SK-N-SH treated with all-trans-retinoic acid at 6 μM for 48 hours (cell line): ENCODE measurements around the gene CACNA1C.

Experiments used
- ATAC-seq: fragments of 200-7000 bp; cut with Tn5 transposase; 3 replicates; pipeline ENCODE4 v1.9.1; 2020; ENCODE audit warnings: mild to moderate bottlenecking, moderate library complexity
- BACH2 ChIP-seq: fragments of 250-450 bp; sonication (Bioruptor Pico); IDR thresholded peaks from 2 replicates; pipeline ENCODE4 v1.9.0; 2021; ENCODE audit warnings: mild to moderate bottlenecking, borderline replicate concordance
- CREB5 ChIP-seq: fragments of 250-450 bp; sonication (Bioruptor Pico); IDR thresholded peaks from 2 replicates; pipeline ENCODE4 v1.5.1; 2020; ENCODE audit warnings: low read depth, mild to moderate bottlenecking, moderate library complexity
- CSDC2 ChIP-seq: fragments of 250-450 bp; sonication (Bioruptor Pico); IDR thresholded peaks from 2 replicates; pipeline ENCODE4 v1.5.0; 2020; ENCODE audit warnings: mild to moderate bottlenecking, moderate library complexity
- ESRRG ChIP-seq: fragments of 250-450 bp; sonication (Bioruptor Pico); IDR thresholded peaks from 2 replicates; pipeline ENCODE4 v1.6.1; 2021; ENCODE audit warnings: mild to moderate bottlenecking
- GLIS3 ChIP-seq: fragments of 250-450 bp; sonication (Bioruptor Pico); IDR thresholded peaks from 2 replicates; pipeline ENCODE4 v1.5.0; 2020; ENCODE audit warnings: mild to moderate bottlenecking, moderate library complexity
- ISL1 ChIP-seq: fragments of 250-450 bp; sonication (Bioruptor Pico); IDR thresholded peaks from 2 replicates; pipeline ENCODE4 v2.1.2; 2022; ENCODE audit warnings: mild to moderate bottlenecking, moderate library complexity
- OSR1 ChIP-seq: fragments of 250-450 bp; sonication (Bioruptor Pico); IDR thresholded peaks from 2 replicates; pipeline ENCODE4 v1.8.0; 2022; ENCODE audit warnings: moderate library complexity, mild to moderate bottlenecking, inconsistent platforms
- POU6F1 ChIP-seq: fragments of 250-450 bp; sonication (Bioruptor Pico); IDR thresholded peaks from 2 replicates; pipeline ENCODE4 v1.8.0; 2021; ENCODE audit warnings: low read depth, mild to moderate bottlenecking, moderate library complexity, borderline replicate concordance
- PPARA ChIP-seq: fragments of 250-450 bp; sonication (Bioruptor Pico); IDR thresholded peaks from 2 replicates; pipeline ENCODE4 v1.5.0; 2020; ENCODE audit warnings: mild to moderate bottlenecking, borderline replicate concordance
- RARB ChIP-seq: fragments of 250-450 bp; sonication (Bioruptor Pico); IDR thresholded peaks from 2 replicates; pipeline ENCODE4 v1.8.0; 2021; ENCODE audit warnings: mild to moderate bottlenecking, moderate library complexity
- SNAI2 ChIP-seq: fragments of 250-450 bp; sonication (Bioruptor Pico); IDR thresholded peaks from 2 replicates; pipeline ENCODE4 v1.5.0; 2020; ENCODE audit warnings: mild to moderate bottlenecking, moderate library complexity
- TCF4 ChIP-seq: fragments of 250-450 bp; sonication (Bioruptor Pico); IDR thresholded peaks from 2 replicates; pipeline ENCODE4 v1.8.0; 2021; ENCODE audit warnings: mild to moderate bottlenecking, moderate library complexity, borderline replicate concordance
- TOX ChIP-seq: fragments of 250-450 bp; sonication (Bioruptor Pico); IDR thresholded peaks from 2 replicates; pipeline ENCODE4 v1.8.0; 2021; ENCODE audit warnings: mild to moderate bottlenecking, moderate library complexity, borderline replicate concordance
- ZC3H10 ChIP-seq: fragments of 250-450 bp; sonication (Bioruptor Pico); IDR thresholded peaks from 2 replicates; pipeline ENCODE4 v1.5.1; 2021; ENCODE audit warnings: mild to moderate bottlenecking, moderate library complexity
- ZFP3 ChIP-seq: fragments of 250-450 bp; sonication (Bioruptor Pico); IDR thresholded peaks from 2 replicates; pipeline ENCODE4 v1.5.0; 2020; ENCODE audit warnings: mild to moderate bottlenecking, moderate library complexity
- ZFP30 ChIP-seq: fragments of 450-650 bp; formaldehyde crosslinking; IDR thresholded peaks from 2 replicates; pipeline ENCODE4 v1.5.0; 2022; ENCODE audit warnings: mild to moderate bottlenecking, moderate library complexity
- ZNF565 ChIP-seq: fragments of 450-650 bp; formaldehyde crosslinking; conservative IDR thresholded peaks from 2 replicates; pipeline ENCODE4 v1.5.0; 2020; ENCODE audit warnings: low read depth, mild to moderate bottlenecking, moderate library complexity
- ZNF70 ChIP-seq: fragments of 450-650 bp; formaldehyde crosslinking; IDR thresholded peaks from 2 replicates; pipeline ENCODE4 v1.5.0; 2020; ENCODE audit warnings: mild to moderate bottlenecking, moderate library complexity
- ZNF8 ChIP-seq: fragments of 450-650 bp; formaldehyde crosslinking; IDR thresholded peaks from 2 replicates; pipeline ENCODE4 v1.5.0; 2020; ENCODE audit warnings: mild to moderate bottlenecking, moderate library complexity
- TF ChIP-seq, protein P1 (sequence below): fragments of 250-450 bp; sonication (Bioruptor Pico); IDR thresholded peaks from 2 replicates; pipeline ENCODE4 v1.5.0; 2020; ENCODE audit warnings: mild to moderate bottlenecking, moderate library complexity
- TF ChIP-seq, protein P2 (sequence below): fragments of 250-450 bp; sonication (Bioruptor Pico); IDR thresholded peaks from 2 replicates; pipeline ENCODE4 v1.8.0; 2020; ENCODE audit warnings: mild to moderate bottlenecking, moderate library complexity, borderline replicate concordance
- TF ChIP-seq, protein P3 (sequence below): fragments of 250-450 bp; sonication (Bioruptor Pico); IDR thresholded peaks from 2 replicates; pipeline ENCODE4 v1.5.1; 2021; ENCODE audit warnings: mild to moderate bottlenecking, moderate library complexity

CACNA1C gene

GRCh38 chr12:2363836-2364609 lies 311.2 kb downstream of the CACNA1C start:
- no peak for ATAC-seq
- TF ChIP-seq PPARA (CRISPR knock-in tag) (no peak), ISL1 (CRISPR knock-in tag) (no peak), CREB5 (CRISPR knock-in tag) (no peak), OSR1 (CRISPR knock-in tag) (no peak), ZNF8 (CRISPR knock-in tag) (no peak), ZFP30 (CRISPR knock-in tag) (no peak), ZNF70 (CRISPR knock-in tag) (no peak), TOX (CRISPR knock-in tag) (no peak), ZFP3 (CRISPR knock-in tag) (no peak), ZC3H10 (CRISPR knock-in tag) (no peak), GLIS3 (CRISPR knock-in tag) (no peak), ZNF565 (CRISPR knock-in tag) (no peak), SNAI2 (CRISPR knock-in tag) (no peak), ESRRG (CRISPR knock-in tag) (no peak), CSDC2 (CRISPR knock-in tag) (no peak), POU6F1 (CRISPR knock-in tag) (no peak)
- TF ChIP-seq, protein P1, sequence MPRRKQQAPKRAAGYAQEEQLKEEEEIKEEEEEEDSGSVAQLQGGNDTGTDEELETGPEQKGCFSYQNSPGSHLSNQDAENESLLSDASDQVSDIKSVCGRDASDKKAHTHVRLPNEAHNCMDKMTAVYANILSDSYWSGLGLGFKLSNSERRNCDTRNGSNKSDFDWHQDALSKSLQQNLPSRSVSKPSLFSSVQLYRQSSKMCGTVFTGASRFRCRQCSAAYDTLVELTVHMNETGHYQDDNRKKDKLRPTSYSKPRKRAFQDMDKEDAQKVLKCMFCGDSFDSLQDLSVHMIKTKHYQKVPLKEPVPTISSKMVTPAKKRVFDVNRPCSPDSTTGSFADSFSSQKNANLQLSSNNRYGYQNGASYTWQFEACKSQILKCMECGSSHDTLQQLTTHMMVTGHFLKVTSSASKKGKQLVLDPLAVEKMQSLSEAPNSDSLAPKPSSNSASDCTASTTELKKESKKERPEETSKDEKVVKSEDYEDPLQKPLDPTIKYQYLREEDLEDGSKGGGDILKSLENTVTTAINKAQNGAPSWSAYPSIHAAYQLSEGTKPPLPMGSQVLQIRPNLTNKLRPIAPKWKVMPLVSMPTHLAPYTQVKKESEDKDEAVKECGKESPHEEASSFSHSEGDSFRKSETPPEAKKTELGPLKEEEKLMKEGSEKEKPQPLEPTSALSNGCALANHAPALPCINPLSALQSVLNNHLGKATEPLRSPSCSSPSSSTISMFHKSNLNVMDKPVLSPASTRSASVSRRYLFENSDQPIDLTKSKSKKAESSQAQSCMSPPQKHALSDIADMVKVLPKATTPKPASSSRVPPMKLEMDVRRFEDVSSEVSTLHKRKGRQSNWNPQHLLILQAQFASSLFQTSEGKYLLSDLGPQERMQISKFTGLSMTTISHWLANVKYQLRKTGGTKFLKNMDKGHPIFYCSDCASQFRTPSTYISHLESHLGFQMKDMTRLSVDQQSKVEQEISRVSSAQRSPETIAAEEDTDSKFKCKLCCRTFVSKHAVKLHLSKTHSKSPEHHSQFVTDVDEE (CRISPR knock-in tag) = no peak
- TF ChIP-seq, protein P2, sequence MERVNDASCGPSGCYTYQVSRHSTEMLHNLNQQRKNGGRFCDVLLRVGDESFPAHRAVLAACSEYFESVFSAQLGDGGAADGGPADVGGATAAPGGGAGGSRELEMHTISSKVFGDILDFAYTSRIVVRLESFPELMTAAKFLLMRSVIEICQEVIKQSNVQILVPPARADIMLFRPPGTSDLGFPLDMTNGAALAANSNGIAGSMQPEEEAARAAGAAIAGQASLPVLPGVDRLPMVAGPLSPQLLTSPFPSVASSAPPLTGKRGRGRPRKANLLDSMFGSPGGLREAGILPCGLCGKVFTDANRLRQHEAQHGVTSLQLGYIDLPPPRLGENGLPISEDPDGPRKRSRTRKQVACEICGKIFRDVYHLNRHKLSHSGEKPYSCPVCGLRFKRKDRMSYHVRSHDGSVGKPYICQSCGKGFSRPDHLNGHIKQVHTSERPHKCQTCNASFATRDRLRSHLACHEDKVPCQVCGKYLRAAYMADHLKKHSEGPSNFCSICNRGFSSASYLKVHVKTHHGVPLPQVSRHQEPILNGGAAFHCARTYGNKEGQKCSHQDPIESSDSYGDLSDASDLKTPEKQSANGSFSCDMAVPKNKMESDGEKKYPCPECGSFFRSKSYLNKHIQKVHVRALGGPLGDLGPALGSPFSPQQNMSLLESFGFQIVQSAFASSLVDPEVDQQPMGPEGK (CRISPR knock-in tag) = no peak
- TF ChIP-seq, all 23 proteins: peak for 0

GRCh38 chr12:2364631-2365051 lies 311.9 kb downstream of the CACNA1C start:
- TF ChIP-seq ZC3H10 (CRISPR knock-in tag) (no peak), GLIS3 (CRISPR knock-in tag) (no peak), OSR1 (CRISPR knock-in tag) (no peak), ESRRG (CRISPR knock-in tag) (no peak), ZNF8 (CRISPR knock-in tag) (no peak), RARB (CRISPR knock-in tag) (no peak)
- TF ChIP-seq, protein P2 (CRISPR knock-in tag) = no peak
- TF ChIP-seq, all 23 proteins: peak for 0
- ATAC-seq = no peak

GRCh38 chr12:2366711-2367110 lies 313.9 kb downstream of the CACNA1C start:
- ATAC-seq = no peak
- no peak for TF ChIP-seq BACH2 (CRISPR knock-in tag)
- no peak for TF ChIP-seq ISL1 (CRISPR knock-in tag)
- TF ChIP-seq CSDC2 (CRISPR knock-in tag) = no peak
- TF ChIP-seq, protein P3, sequence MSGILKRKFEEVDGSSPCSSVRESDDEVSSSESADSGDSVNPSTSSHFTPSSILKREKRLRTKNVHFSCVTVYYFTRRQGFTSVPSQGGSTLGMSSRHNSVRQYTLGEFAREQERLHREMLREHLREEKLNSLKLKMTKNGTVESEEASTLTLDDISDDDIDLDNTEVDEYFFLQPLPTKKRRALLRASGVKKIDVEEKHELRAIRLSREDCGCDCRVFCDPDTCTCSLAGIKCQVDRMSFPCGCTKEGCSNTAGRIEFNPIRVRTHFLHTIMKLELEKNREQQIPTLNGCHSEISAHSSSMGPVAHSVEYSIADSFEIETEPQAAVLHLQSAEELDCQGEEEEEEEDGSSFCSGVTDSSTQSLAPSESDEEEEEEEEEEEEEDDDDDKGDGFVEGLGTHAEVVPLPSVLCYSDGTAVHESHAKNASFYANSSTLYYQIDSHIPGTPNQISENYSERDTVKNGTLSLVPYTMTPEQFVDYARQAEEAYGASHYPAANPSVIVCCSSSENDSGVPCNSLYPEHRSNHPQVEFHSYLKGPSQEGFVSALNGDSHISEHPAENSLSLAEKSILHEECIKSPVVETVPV = no peak
- TF ChIP-seq, protein P1 (CRISPR knock-in tag) = no peak
- TF ChIP-seq TCF4 (CRISPR knock-in tag) = no peak
- TF ChIP-seq ZNF8 (CRISPR knock-in tag) = no peak
- TF ChIP-seq TOX (CRISPR knock-in tag) = no peak
- no peak for TF ChIP-seq ZNF70 (CRISPR knock-in tag)
